ENCODE results near the gene PLA2R1. TPM values are rescaled to one million over a fixed set of nuclear protein-coding genes. Genes with fewer than 3 reads are reported as not detected.

The PLA2R1 gene
- total and polyA plus RNA-seq, 7 experiments from 2014 or later = not detected

GRCh38 chr2:159946326-159946999, 116.0 kb downstream of the PLA2R1 start:
- Histone ChIP-seq H3K27ac (ENCODE audit: low read depth, low read length) (no peak overlapping the region), H3K36me3 (ENCODE audit: control insufficient read depth in 2 of 3, insufficient read depth in 3 of 3, low read length in 3 of 3) (no peaks in the 10 kb centered on the region), H3K27me3 (ENCODE audit: control insufficient read depth in 2 of 2, insufficient read depth in 2 of 2, low read length in 2 of 2) (no peaks in the 10 kb centered on the region), H3K9me3 (ENCODE audit: control insufficient read depth in 2 of 3, low read length in 3 of 3) (no peaks in the 10 kb centered on the region), H3K4me1 (ENCODE audit: control insufficient read depth in 2 of 2, insufficient read depth in 2 of 2, low read length in 2 of 2) (no peaks in the 10 kb centered on the region), H3K4me3 (ENCODE audit: low read length) (no peak overlapping the region)
- Mint-ChIP-seq H3K36me3 (peaks cover 0 to 1% (median 0%) of the 10 kb centered on the region in 5 donors), H3K4me1 (no peaks in the 10 kb centered on the region), H3K9me3 (peaks cover 0 to 2% (median 0%) of the 10 kb centered on the region in 11 donors), H3K27me3 (peaks cover 5 to 13% (median 11%) of the 10 kb centered on the region in 5 donors), H3K27ac (no peak overlapping the region), H3K4me3 (no peak overlapping the region)
- intact Hi-C loops (cut with micrococcal nuclease) = no loop called here
- no peak for ATAC-seq
- DNase-seq = no peak
- CTCF ChIA-PET = no interaction called here
- POLR2A ChIA-PET = no interaction called here

GRCh38 chr2:159944874-159945273, 117.5 kb downstream of the PLA2R1 start:
- ATAC-seq (no peak), DNase-seq (no peak)
- H3K9me3 Mint-ChIP-seq = peaks cover 0 to 2% (median 0%) of the 10 kb centered on the region in 11 donors
- H3K4me3 Mint-ChIP-seq = no peak overlapping the region
- Histone ChIP-seq H3K27ac (ENCODE audit: low read depth, low read length) (no peak overlapping the region), H3K4me1 (ENCODE audit: control insufficient read depth in 2 of 2, insufficient read depth in 2 of 2, low read length in 2 of 2) (no peaks in the 10 kb centered on the region), H3K27me3 (ENCODE audit: control insufficient read depth in 2 of 2, insufficient read depth in 2 of 2, low read length in 2 of 2) (no peaks in the 10 kb centered on the region), H3K4me3 (ENCODE audit: low read length) (no peak overlapping the region), H3K36me3 (ENCODE audit: control insufficient read depth in 2 of 3, insufficient read depth in 3 of 3, low read length in 3 of 3) (no peaks in the 10 kb centered on the region), H3K9me3 (ENCODE audit: control insufficient read depth in 2 of 3, low read length in 3 of 3) (no peaks in the 10 kb centered on the region)
- CTCF ChIA-PET = no interaction called here
- H3K27ac Mint-ChIP-seq = no peak overlapping the region
- H3K36me3 Mint-ChIP-seq = peaks cover 0 to 1% (median 0%) of the 10 kb centered on the region in 5 donors
- peaks cover 0 to 13% (median 2%) of the 10 kb centered on the region in 5 donors for H3K27me3 Mint-ChIP-seq
- intact Hi-C loops (cut with micrococcal nuclease) = no loop called here
- POLR2A ChIA-PET = no interaction called here
- no peaks in the 10 kb centered on the region for H3K4me1 Mint-ChIP-seq

GRCh38 chr2:159942146-159942545, 120.3 kb downstream of the PLA2R1 start:
- Histone ChIP-seq H3K9me3 (ENCODE audit: control insufficient read depth in 2 of 3, low read length in 3 of 3) (no peaks in the 10 kb centered on the region), H3K27me3 (ENCODE audit: control insufficient read depth in 2 of 2, insufficient read depth in 2 of 2, low read length in 2 of 2) (no peaks in the 10 kb centered on the region), H3K4me3 (ENCODE audit: low read length) (no peak overlapping the region), H3K27ac (ENCODE audit: low read depth, low read length) (no peak overlapping the region), H3K36me3 (ENCODE audit: control insufficient read depth in 2 of 3, insufficient read depth in 3 of 3, low read length in 3 of 3) (no peaks in the 10 kb centered on the region), H3K4me1 (ENCODE audit: control insufficient read depth in 2 of 2, insufficient read depth in 2 of 2, low read length in 2 of 2) (no peaks in the 10 kb centered on the region)
- POLR2A ChIA-PET = no interaction called here
- Mint-ChIP-seq H3K27me3 (peaks cover 0 to 2% (median 0%) of the 10 kb centered on the region in 5 donors), H3K36me3 (peaks cover 0 to 1% (median 0%) of the 10 kb centered on the region in 5 donors), H3K4me3 (no peak overlapping the region), H3K4me1 (no peaks in the 10 kb centered on the region), H3K9me3 (no peaks in the 10 kb centered on the region), H3K27ac (no peak overlapping the region)
- CTCF ChIA-PET = no interaction called here
- DNase-seq (no peak), ATAC-seq (no peak)
- intact Hi-C loops (cut with micrococcal nuclease) = no loop called here

- CTCF ChIA-PET = no interaction called here
- ATAC-seq (no peak), DNase-seq (no peak)
- Mint-ChIP-seq H3K27ac (no peak overlapping the region), H3K4me1 (no peaks in the 10 kb centered on the region), H3K9me3 (no peaks in the 10 kb centered on the region), H3K4me3 (no peak overlapping the region), H3K36me3 (peaks cover 0 to 1% (median 0%) of the 10 kb centered on the region in 5 donors), H3K27me3 (peaks cover 0 to 4% (median 0%) of the 10 kb centered on the region in 5 donors)
- Histone ChIP-seq H3K4me1 (ENCODE audit: control insufficient read depth in 2 of 2, insufficient read depth in 2 of 2, low read length in 2 of 2) (no peaks in the 10 kb centered on the region), H3K4me3 (ENCODE audit: low read length) (no peak overlapping the region), H3K36me3 (ENCODE audit: control insufficient read depth in 2 of 3, insufficient read depth in 3 of 3, low read length in 3 of 3) (no peaks in the 10 kb centered on the region), H3K27ac (ENCODE audit: low read depth, low read length) (no peak overlapping the region), H3K9me3 (ENCODE audit: control insufficient read depth in 2 of 3, low read length in 3 of 3) (no peaks in the 10 kb centered on the region), H3K27me3 (ENCODE audit: control insufficient read depth in 2 of 2, insufficient read depth in 2 of 2, low read length in 2 of 2) (no peaks in the 10 kb centered on the region)
- POLR2A ChIA-PET = no interaction called here
- intact Hi-C loops (cut with micrococcal nuclease) = no loop called here
Measured at GRCh38 chr2:159941729-159942128, 120.7 kb downstream of the PLA2R1 start.

DNA sequence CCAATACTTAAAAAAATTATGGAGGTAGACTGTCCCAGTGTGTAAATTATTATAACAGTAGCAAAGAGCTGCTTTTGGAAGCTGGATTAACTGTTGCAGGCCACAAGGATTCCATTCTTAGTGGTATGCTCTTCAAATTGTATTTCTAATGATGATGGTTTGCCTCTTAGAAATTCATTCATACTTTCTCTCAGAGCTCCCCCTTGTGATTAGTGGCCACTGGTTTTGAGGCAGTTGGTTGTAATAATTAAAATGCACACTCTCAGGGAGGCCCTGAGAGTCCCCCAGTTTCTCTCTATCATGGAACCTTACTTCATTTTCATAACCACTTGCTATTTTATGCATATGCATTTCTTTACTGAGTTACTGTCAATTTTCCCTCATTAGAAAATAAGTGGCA, 122.5 kb downstream of the PLA2R1 start:
- peaks cover 0 to 4% (median 0%) of the 10 kb centered on the region in 5 donors for H3K27me3 Mint-ChIP-seq
- no peak overlapping the region for H3K27ac Mint-ChIP-seq
- Histone ChIP-seq H3K27ac (ENCODE audit: low read depth, low read length) (no peak overlapping the region), H3K36me3 (ENCODE audit: control insufficient read depth in 2 of 3, insufficient read depth in 3 of 3, low read length in 3 of 3) (no peaks in the 10 kb centered on the region), H3K9me3 (ENCODE audit: control insufficient read depth in 2 of 3, low read length in 3 of 3) (no peaks in the 10 kb centered on the region), H3K27me3 (ENCODE audit: control insufficient read depth in 2 of 2, insufficient read depth in 2 of 2, low read length in 2 of 2) (no peaks in the 10 kb centered on the region), H3K4me1 (ENCODE audit: control insufficient read depth in 2 of 2, insufficient read depth in 2 of 2, low read length in 2 of 2) (no peaks in the 10 kb centered on the region), H3K4me3 (ENCODE audit: low read length) (no peak overlapping the region)
- H3K4me1 Mint-ChIP-seq = no peaks in the 10 kb centered on the region
- no peaks in the 10 kb centered on the region for H3K36me3 Mint-ChIP-seq
- no peak for ATAC-seq
- no peak overlapping the region for H3K4me3 Mint-ChIP-seq
- intact Hi-C loops (cut with micrococcal nuclease) = no loop called here
- ChIA-PET CTCF (no interaction called here), POLR2A (no interaction called here)
- H3K9me3 Mint-ChIP-seq = no peaks in the 10 kb centered on the region
- no peak for DNase-seq

DNA sequence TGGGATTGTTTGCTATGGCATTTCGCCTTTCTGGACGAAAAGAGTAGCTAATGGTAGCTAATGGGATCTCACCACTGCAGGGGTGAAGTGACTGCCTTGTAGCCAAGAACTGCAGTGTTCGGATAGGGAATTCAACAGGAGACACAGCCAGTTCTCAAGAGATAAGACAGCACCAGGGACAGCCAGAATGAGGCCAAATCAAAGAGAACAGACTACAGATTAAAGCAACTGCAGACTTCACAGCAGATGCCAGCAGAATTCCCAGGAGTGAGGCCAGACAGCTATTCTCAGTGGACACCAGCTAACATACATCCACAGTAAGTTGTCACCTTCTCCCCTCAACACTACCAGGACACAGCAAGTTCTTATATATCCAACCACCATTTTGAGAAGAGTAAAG, 124.0 kb downstream of the PLA2R1 start:
- POLR2A ChIA-PET = no interaction called here
- intact Hi-C loops (cut with micrococcal nuclease) = no loop called here
- ATAC-seq = no peak

DNA sequence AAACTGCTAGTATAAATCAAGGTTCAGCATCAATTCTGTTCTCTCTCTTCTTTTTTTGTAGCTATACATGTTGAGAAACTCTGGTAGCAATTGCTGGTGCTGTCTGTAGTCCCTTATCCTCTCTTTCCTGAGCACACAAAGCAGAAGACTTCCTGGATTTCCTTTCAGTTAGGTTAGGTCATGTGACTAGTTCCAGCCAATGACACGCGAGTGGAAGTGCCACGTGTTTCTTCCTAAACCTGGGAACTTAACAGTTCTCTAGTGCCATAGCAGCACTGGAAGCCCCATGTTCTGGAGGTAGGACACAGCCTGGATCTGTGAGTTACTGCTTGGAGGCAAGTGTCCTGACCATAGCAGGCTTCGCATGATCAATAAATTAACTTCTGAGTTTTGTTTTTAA, 125.9 kb downstream of the PLA2R1 start:
- ChIA-PET CTCF (no interaction called here), POLR2A (no interaction called here)
- ATAC-seq (no peak), DNase-seq (no peak)
- Mint-ChIP-seq H3K4me1 (peaks cover 0 to 2% (median 0%) of the 10 kb centered on the region in 7 donors), H3K9me3 (no peaks in the 10 kb centered on the region), H3K36me3 (no peaks in the 10 kb centered on the region), H3K27ac (no peak overlapping the region), H3K27me3 (peaks cover 0 to 8% (median 0%) of the 10 kb centered on the region in 5 donors), H3K4me3 (no peak overlapping the region)
- H3K27me3 ChIP-seq (ENCODE audit: control insufficient read depth in 2 of 2, insufficient read depth in 2 of 2, low read length in 2 of 2) = no peaks in the 10 kb centered on the region
- H3K36me3 ChIP-seq (ENCODE audit: control insufficient read depth in 2 of 3, insufficient read depth in 3 of 3, low read length in 3 of 3) = no peaks in the 10 kb centered on the region
- H3K4me1 ChIP-seq (ENCODE audit: control insufficient read depth in 2 of 2, insufficient read depth in 2 of 2, low read length in 2 of 2) = no peaks in the 10 kb centered on the region
- H3K27ac ChIP-seq (ENCODE audit: low read depth, low read length) = no peak overlapping the region
- no peak overlapping the region for H3K4me3 ChIP-seq (ENCODE audit: low read length)
- H3K9me3 ChIP-seq (ENCODE audit: control insufficient read depth in 2 of 3, low read length in 3 of 3) = no peaks in the 10 kb centered on the region
- intact Hi-C loops (cut with micrococcal nuclease) = no loop called here

More for the DNA sequence above, 124.0 kb downstream of the PLA2R1 start:
- DNase-seq = no peak
- Histone ChIP-seq H3K9me3 (ENCODE audit: control insufficient read depth in 2 of 3, low read length in 3 of 3) (no peaks in the 10 kb centered on the region), H3K27ac (ENCODE audit: low read depth, low read length) (no peak overlapping the region), H3K36me3 (ENCODE audit: control insufficient read depth in 2 of 3, insufficient read depth in 3 of 3, low read length in 3 of 3) (no peaks in the 10 kb centered on the region), H3K4me3 (ENCODE audit: low read length) (no peak overlapping the region), H3K4me1 (ENCODE audit: control insufficient read depth in 2 of 2, insufficient read depth in 2 of 2, low read length in 2 of 2) (no peaks in the 10 kb centered on the region), H3K27me3 (ENCODE audit: control insufficient read depth in 2 of 2, insufficient read depth in 2 of 2, low read length in 2 of 2) (no peaks in the 10 kb centered on the region)
- Mint-ChIP-seq H3K27ac (no peak overlapping the region), H3K4me3 (no peak overlapping the region), H3K36me3 (no peaks in the 10 kb centered on the region), H3K4me1 (peaks cover 0 to under 1% (median 0%) of the 10 kb centered on the region in 7 donors), H3K27me3 (peaks cover 0 to 8% (median 0%) of the 10 kb centered on the region in 5 donors), H3K9me3 (no peaks in the 10 kb centered on the region)
- CTCF ChIA-PET = no interaction called here

All from naive thymus-derived CD4-positive, alpha-beta T cell (primary cell).